ENCODE results near the gene BCL2L11. TPM values are rescaled to one million over a fixed set of nuclear protein-coding genes. Genes with fewer than 3 reads are reported as not detected.

Gene BCL2L11
- total and polyA plus RNA-seq, 9 of the 15 experiments (the other 6 are each of a cell fraction or from before 2014, with no cell fraction given) = 2.2 to 18.8 (median 5.0) TPM

GRCh38 chr2:111216811-111217652 lies 96.3 kb downstream of the BCL2L11 start:
- Histone ChIP-seq H3K9me1 (ENCODE audit: control insufficient read depth, insufficient read depth, low read length) (no peaks in the 10 kb centered on the region), H3K27ac (ENCODE audit: extremely low read depth, low read depth, low read length) (no peak overlapping the region), H3K27me3 (ENCODE audit: control insufficient read depth in 2 of 2, insufficient read depth in 2 of 2, low read length in 2 of 2) (no peaks in the 10 kb centered on the region), H3K4me3 (no peak overlapping the region), H3K9me3 (replicated peaks; ENCODE audit: control insufficient read depth, insufficient read depth, low read depth, low read length) (peaks cover 9% of the 10 kb centered on the region), H3K9ac (ENCODE audit: insufficient read depth in 1 of 2, low read depth in 2 of 2, low read length in 2 of 2) (no peak overlapping the region), H4K20me1 (replicated peaks; ENCODE audit: control insufficient read depth, insufficient read depth, low read length) (no peaks in the 10 kb centered on the region), H3K79me2 (ENCODE audit: control insufficient read depth, insufficient read depth, low read length) (no peaks in the 10 kb centered on the region), H2AFZ (ENCODE audit: low read depth, low read length) (no peak overlapping the region), H3K4me2 (ENCODE audit: insufficient read depth, low read length) (no peak overlapping the region), H3K4me1 (replicated peaks in 1 of 2; ENCODE audit: control insufficient read depth in 2 of 2, insufficient read depth in 2 of 2, low read length in 2 of 2) (no peaks in the 10 kb centered on the region; a peak in 1 of 5 replicates), H3K36me3 (ENCODE audit: control insufficient read depth, insufficient read depth, low read length) (no peaks in the 10 kb centered on the region; the same call in 2 of the 3 replicates)
- TF ChIP-seq ZNF766 (CRISPR knock-in tag; conservative IDR thresholded peaks at IDR 0.05) (no peak), HDAC1 (IDR thresholded peaks at IDR 0.05) (no peak), NBN (IDR thresholded peaks at IDR 0.05; ENCODE audit: low read depth) (no peak), DIDO1 (tag; IDR thresholded peaks at IDR 0.05; ENCODE audit: low read depth) (no peak), HNRNPUL1 (IDR thresholded peaks at IDR 0.05; ENCODE audit: low read length) (no peak), MAFK (IDR thresholded peaks at IDR 0.05; ENCODE audit: low read length) (no peak), TEAD4 (IDR thresholded peaks at IDR 0.05; ENCODE audit: low read length) (no peak), TEAD4 (CRISPR knock-in tag; IDR thresholded peaks at IDR 0.05; ENCODE audit: borderline replicate concordance) (no peak), XRCC4 (IDR thresholded peaks at IDR 0.05; ENCODE audit: extremely low read depth, insufficient read depth, insufficient read length) (no peak)
- TF ChIP-seq, protein P1, sequence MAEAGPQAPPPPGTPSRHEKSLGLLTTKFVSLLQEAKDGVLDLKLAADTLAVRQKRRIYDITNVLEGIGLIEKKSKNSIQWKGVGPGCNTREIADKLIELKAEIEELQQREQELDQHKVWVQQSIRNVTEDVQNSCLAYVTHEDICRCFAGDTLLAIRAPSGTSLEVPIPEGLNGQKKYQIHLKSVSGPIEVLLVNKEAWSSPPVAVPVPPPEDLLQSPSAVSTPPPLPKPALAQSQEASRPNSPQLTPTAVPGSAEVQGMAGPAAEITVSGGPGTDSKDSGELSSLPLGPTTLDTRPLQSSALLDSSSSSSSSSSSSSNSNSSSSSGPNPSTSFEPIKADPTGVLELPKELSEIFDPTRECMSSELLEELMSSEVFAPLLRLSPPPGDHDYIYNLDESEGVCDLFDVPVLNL (CRISPR knock-in tag; IDR thresholded peaks at IDR 0.05; ENCODE audit: low read depth) = no peak
- TF ChIP-seq, protein P2, sequence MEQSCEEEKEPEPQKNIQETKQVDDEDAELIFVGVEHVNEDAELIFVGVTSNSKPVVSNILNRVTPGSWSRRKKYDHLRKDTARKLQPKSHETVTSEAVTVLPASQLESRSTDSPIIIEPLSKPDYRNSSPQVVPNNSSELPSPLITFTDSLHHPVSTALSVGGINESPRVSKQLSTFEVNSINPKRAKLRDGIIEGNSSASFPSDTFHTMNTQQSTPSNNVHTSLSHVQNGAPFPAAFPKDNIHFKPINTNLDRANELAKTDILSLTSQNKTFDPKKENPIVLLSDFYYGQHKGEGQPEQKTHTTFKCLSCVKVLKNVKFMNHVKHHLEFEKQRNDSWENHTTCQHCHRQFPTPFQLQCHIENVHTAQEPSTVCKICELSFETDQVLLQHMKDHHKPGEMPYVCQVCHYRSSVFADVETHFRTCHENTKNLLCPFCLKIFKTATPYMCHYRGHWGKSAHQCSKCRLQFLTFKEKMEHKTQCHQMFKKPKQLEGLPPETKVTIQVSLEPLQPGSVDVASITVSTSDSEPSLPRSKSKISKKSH (CRISPR knock-in tag; IDR thresholded peaks at IDR 0.05) = no peak
- ChIA-PET POLR2A (no interaction called here), CTCF (ENCODE audit: low intra/inter-chr PET ratio) (no interaction called here)
- intact Hi-C loops (cut with micrococcal nuclease) (no loop called here), in situ Hi-C loops (cut with MboI) (no loop called here)
- FAIRE-seq = no peak
- no TSS peak for BruUV-seq (replicated peaks)
- no peak for ATAC-seq
- 95% methylated on average over 6 of the region's 6 CpGs for WGBS (ENCODE audit: insufficient coverage, low coverage, missing lambda C conversion rate)
- DNase-seq (ENCODE audit: extremely low read depth in 1 of 4, low spot score in 3 of 4) = no peak
